WTC11 (cell line): ENCODE measurements around the gene UBALD1.

Experiments used
- CTCF ChIP-seq: fragments of 200-600 bp; IDR thresholded peaks from 2 replicates; pipeline ENCODE4 v1.8.0; 2022; ENCODE audit warnings: antibody characterized with exemption
- JUN ChIP-seq: sonication (generic); formaldehyde crosslinking; IDR thresholded peaks from 2 replicates; pipeline ENCODE4 v1.8.0; 2023; ENCODE audit warnings: mild to moderate bottlenecking, missing genetic modification reagents
- TF ChIP-seq, protein P1 (sequence below): sonication (generic); formaldehyde crosslinking; IDR thresholded peaks from 2 replicates; pipeline ENCODE4 v1.8.0; 2022; ENCODE audit warnings: mild to moderate bottlenecking, missing genetic modification reagents

DNA sequence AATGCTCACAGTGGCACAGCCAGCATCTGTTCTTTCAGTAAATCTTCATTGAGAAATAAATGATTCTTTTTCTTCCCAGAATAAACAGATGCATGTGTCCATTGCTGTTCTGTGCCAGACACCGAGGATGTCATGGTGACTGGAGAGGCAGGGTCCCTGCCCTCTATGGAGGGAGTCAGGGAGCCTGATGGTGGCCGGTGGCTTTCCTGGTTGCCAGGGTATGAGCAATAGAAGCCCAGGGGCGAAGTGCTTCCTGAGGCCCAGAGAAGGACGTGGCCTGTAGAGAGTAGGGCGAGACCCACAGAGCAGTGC lies 48.7 kb upstream of the UBALD1 start:
- no peak for TF ChIP-seq CTCF
- TF ChIP-seq, protein P1, sequence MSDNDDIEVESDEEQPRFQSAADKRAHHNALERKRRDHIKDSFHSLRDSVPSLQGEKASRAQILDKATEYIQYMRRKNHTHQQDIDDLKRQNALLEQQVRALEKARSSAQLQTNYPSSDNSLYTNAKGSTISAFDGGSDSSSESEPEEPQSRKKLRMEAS (CRISPR knock-in tag), result no peak
- TF ChIP-seq JUN (CRISPR knock-in tag), result no peak
